Heart right ventricle (tissue), 16 donors: ENCODE data around the gene SOX18. TPM values are rescaled to one million over a fixed set of nuclear protein-coding genes. Genes with fewer than 3 reads are reported as not detected.

Experiments used
- ATAC-seq, 8 donors: fragments of 200-7000 bp; cut with Tn5 transposase; one replicate each; pipeline ENCODE4 v1.9.1; 2020; ENCODE audit warnings: mild to moderate bottlenecking in 8 of 8, moderate library complexity in 8 of 8, moderate number of reproducible peaks in 1 of 8
- DNase-seq, 2 donors: peaks; one replicate each; pipeline ENCODE4 v3.0.0-alpha.2; 2020
- H3K27ac ChIP-seq, 10 donors: fragments of 200-600 bp; sonication (generic) in 2 of 10; one replicate each; pipeline versions ENCODE4 v1.5.0 to v1.8.0; 2020 to 2022; ENCODE audit warnings: mild to moderate bottlenecking in 3 of 10
- H3K27me3 ChIP-seq, 7 donors: fragments of 200-600 bp; one replicate each; pipeline ENCODE4 v1.8.0; 2021 to 2022; ENCODE audit warnings: mild to moderate bottlenecking in 2 of 7
- H3K36me3 ChIP-seq, 9 donors: fragments of 200-600 bp; sonication (generic) in 1 of 9; one replicate each; pipeline versions ENCODE4 v1.5.0 to v1.8.0; 2020 to 2022; ENCODE audit warnings: mild to moderate bottlenecking in 2 of 9
- H3K4me1 ChIP-seq, 9 donors: fragments of 200-600 bp; sonication (generic) in 1 of 9; one replicate each; pipeline versions ENCODE4 v1.5.0 to v1.8.0; 2020 to 2022; ENCODE audit warnings: mild to moderate bottlenecking in 4 of 9
- H3K4me3 ChIP-seq, 10 donors: fragments of 200-600 bp; sonication (generic) in 2 of 10; one replicate each; pipeline versions ENCODE4 v1.5.0 to v1.8.0; 2020 to 2022; ENCODE audit warnings: mild to moderate bottlenecking in 7 of 10, moderate library complexity in 2 of 10
- H3K9me3 ChIP-seq, 11 donors: fragments of 200-600 bp in 10 of 11; sonication (generic) in 2 of 11; one replicate each; pipeline versions ENCODE4 v1.5.0 to v1.8.0; 2013 to 2022; ENCODE audit warnings: mild to moderate bottlenecking in 2 of 11, control low read depth in 1 of 11, moderate library complexity in 1 of 11
- WGBS, 2 donors: extraction: QIAGEN DNeasy Blood & Tissue Kit; methylation state at CpG; one replicate each; pipeline ENCODE4 v1.1.7; 2013; ENCODE audit warnings: inconsistent platforms in 1 of 2; 5-methylcytosine and 5-hydroxymethylcytosine counted together
- intact Hi-C, 10 donors: fragments of 100-400 bp; cut with DNase I; formaldehyde crosslinking; loops; one replicate each; pipeline versions ENCODE4 v1.11.1 to v1.14.2; 2022
- polyA plus RNA-seq, 2 donors: library from polyadenylated mRNA; stranded (reverse); fragments of 200-250 nt; gene quantifications; one replicate each; pipeline ENCODE4 v1.2.3, GENCODE V29; 2013
- total RNA-seq, 10 donors: library from RNA; stranded (reverse); fragmentation: NEBNext Ultra II Directional in 3 of 10; extraction: Animal tissue kit (Norgen Biotek cat#: 25700) in 3 of 10; gene quantifications; one replicate each; pipeline versions ENCODE4 v1.2.1 to v1.2.4, GENCODE V29; 2021 to 2023
- TF ChIP-seq, protein P1 (sequence below), 9 donors: fragments of 200-600 bp; sonication (generic) in 2 of 9; IDR thresholded peaks; one replicate each; pipeline versions ENCODE4 v1.5.0 to v1.8.0; 2021 to 2022; ENCODE audit warnings: antibody characterized with exemption in 9 of 9, mild to moderate bottlenecking in 5 of 9, moderate library complexity in 1 of 9
- donor health status: Arrhythmogenic right ventricular cardiomyopathy.
- donor health status: ischemic (EF 13 %, LVEDD 7.1; RV severe dilation, severe dysfunction).
- donor health status: healthy with polysubstance abuse.
- donor health status: DM: no; HTN: yes; CAD: no.
- donor health status: DM: no; HTN: no; CAD: no.
- donor health status: ischemic (EF 25% LVEDD 6.9; RV normal size, moderate dysfunction).
- donor health status: ischemic (EF 25% LVEDD 5.7; RV mildly dilated, moderate dysfunction).
- donor health status: healthy.
- donor health status: DM: yes; HTN: yes; CAD: no.
- donor health status: Ischemic cardiomyopathy.
- donor health status: ischemic (EF 35%, LVEDD 5.7; RV mildly dilated, moderate dysfunction).
- donor health status: nonischemic (EF 11% LVEDD 7.7; RV severe dilation, severe dysfunction).
- donor health status: DM: yes; HTN: yes; CAD: no.
- donor health status: PGD.
- donor health status: ischemic (EF 29% LVEDD 5.4; RV normal size, mild dysfunction).
- donor health status: nonischemic (EF 23%, LVEDD 6.1; RV moderate dilation, normal function).

SOX18 gene
- total and polyA plus RNA-seq, 12 donors = 23.5 to 129 (median 51.9) TPM

DNA sequence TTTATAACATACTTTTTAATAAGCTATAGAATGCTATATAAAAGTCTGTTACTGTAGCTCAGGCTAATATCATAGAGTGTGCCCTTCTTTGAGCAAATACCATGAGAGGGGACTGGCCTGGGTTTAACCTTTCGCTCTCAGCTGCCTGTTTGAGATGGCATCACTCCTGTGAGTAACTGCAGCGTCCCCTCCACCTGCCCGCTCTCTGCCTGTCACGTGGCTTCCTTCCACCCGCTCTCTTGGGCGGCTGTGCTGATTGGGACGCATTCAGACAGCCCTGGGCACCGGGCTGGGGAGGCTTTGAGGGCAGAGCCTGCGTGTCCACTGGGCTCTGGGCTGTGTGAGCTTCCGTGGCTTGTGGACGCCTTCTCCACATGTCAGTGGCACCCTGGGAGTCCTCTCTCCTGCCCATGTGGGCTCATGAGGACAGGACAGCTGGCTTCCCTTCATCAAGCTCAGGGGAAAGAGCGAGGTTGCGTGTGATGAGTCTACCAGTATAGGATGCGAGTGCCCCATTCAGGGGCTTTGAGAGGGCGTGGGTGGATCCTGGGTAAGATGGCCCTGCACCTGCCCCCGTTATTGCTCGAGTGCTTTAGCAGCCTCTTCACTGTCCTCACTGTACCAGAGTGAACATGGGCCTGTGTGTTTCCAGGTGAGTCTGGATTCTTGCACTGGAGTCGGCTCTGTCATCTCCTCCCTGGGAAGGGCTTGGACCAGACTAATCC lies 24.2 kb downstream of the SOX18 start:
- intact Hi-C loops = no loop called here
- Histone ChIP-seq H3K9me3 (no peaks in the 10 kb centered on the region), H3K27me3 (no peaks in the 10 kb centered on the region), H3K36me3 (peaks cover 5 to 98% (median 80%) of the 10 kb centered on the region in 9 donors), H3K27ac (no peak overlapping the region), H3K4me3 (no peak overlapping the region), H3K4me1 (no peaks in the 10 kb centered on the region)
- TF ChIP-seq, protein P1, sequence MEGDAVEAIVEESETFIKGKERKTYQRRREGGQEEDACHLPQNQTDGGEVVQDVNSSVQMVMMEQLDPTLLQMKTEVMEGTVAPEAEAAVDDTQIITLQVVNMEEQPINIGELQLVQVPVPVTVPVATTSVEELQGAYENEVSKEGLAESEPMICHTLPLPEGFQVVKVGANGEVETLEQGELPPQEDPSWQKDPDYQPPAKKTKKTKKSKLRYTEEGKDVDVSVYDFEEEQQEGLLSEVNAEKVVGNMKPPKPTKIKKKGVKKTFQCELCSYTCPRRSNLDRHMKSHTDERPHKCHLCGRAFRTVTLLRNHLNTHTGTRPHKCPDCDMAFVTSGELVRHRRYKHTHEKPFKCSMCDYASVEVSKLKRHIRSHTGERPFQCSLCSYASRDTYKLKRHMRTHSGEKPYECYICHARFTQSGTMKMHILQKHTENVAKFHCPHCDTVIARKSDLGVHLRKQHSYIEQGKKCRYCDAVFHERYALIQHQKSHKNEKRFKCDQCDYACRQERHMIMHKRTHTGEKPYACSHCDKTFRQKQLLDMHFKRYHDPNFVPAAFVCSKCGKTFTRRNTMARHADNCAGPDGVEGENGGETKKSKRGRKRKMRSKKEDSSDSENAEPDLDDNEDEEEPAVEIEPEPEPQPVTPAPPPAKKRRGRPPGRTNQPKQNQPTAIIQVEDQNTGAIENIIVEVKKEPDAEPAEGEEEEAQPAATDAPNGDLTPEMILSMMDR (IDR thresholded peaks at IDR 0.05) = no peak
- ATAC-seq (no peak), DNase-seq (no peak)
- WGBS, 2 donors = 95 to 97% methylated on average over 18 of the region's 18 CpGs

DNA sequence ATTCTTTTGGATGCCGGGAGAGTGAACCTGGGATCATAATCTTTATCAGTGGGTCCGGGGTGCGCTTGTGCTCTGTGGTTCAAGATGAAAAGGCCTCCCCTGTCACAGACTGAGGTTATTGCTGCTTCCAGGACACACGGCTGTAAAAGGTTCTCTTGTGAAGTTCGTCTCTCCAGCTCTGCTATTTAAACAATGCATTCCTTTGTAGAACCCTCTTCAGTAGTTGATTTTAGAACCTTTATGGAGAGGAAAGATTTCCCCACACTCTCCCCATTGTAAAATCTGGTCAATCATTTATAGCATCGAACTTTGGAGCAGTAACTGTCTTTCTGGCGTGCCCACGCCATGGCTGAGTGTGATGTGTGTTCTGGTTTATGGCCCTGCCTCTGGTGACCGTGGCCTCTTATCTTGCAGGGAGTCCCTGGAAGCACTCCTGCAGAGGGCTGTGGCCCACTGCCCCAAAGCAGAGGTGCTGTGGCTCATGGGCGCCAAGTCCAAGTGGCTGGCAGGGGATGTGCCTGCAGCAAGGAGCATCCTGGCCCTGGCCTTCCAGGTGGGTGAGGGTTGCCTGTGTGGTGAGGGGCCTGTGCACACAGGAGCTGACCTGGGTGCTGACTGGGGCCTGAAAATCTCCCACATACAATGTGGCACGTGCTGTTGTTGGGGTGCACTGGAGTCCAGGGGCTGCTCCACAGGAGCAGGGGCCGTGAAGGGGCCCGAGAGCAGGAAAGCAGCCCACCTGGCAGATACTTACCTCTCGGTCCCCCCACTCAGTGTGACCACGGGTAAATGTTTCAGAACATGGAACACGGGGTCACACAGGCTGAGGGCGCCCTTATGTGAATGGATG lies 25.1 kb downstream of the SOX18 start:
- Histone ChIP-seq H3K9me3 (no peaks in the 10 kb centered on the region), H3K4me1 (no peaks in the 10 kb centered on the region), H3K4me3 (no peak overlapping the region), H3K27ac (no peak overlapping the region), H3K27me3 (no peaks in the 10 kb centered on the region), H3K36me3 (peaks cover 5 to 98% (median 84%) of the 10 kb centered on the region in 9 donors)
- TF ChIP-seq, protein P1 (IDR thresholded peaks at IDR 0.05) = no peak
- ATAC-seq (no peak), DNase-seq (no peak)
- WGBS, 2 donors = 93 to 94% methylated on average over 17 of the region's 17 CpGs
- intact Hi-C loops = loop anchor here in 1 of 10 donors (5.0 kb wide), 1 partner anchor 37 kb away; no protein-coding TSS in a partner anchor

DNA sequence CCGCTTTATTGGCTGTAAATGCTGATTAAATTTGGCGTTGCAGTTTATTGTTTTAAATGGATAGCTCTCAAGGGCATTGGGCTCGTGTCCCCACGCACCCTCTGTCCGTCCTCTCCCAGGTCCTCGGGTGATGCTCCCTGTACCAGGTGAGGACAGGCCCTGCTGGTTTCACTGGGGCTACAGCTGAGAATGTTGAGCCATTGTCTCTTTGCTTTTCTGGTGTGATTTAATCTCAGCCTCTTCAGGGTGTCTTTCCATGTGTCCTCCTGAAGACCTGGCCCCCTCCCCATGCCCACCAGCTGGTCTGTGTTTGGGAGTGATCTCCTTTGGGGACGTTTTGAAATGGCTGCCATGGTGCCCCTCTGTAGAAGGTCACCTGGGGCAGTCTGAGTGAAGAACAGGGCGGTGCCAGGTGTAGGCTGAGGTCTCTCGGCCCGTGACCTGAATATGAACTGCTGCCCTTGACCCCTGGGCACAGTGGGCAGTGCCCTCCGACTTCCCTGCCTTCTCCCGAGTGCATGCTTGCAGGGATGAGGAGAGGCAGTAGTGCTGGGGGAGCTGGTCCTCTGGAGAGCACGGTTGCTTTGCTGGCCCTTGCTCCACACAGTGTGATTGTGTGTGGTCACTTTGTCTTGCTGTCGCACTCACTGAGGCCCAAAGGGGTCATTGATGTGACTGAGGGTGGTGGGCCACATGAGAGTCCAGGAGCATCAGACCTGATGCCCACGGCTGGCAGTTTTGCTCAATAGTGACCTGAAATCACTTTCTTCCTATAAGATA lies 25.9 kb downstream of the SOX18 start:
- Histone ChIP-seq H3K27ac (no peak overlapping the region), H3K27me3 (no peaks in the 10 kb centered on the region), H3K9me3 (no peaks in the 10 kb centered on the region), H3K4me1 (no peaks in the 10 kb centered on the region), H3K4me3 (no peak overlapping the region), H3K36me3 (peaks cover 5 to 98% (median 83%) of the 10 kb centered on the region in 9 donors)
- intact Hi-C loops = loop anchor here in 1 of 10 donors (5.0 kb wide), 1 partner anchor 36 kb away; no protein-coding TSS in a partner anchor
- ATAC-seq (no peak), DNase-seq (no peak)
- WGBS, 2 donors = 92% methylated on average over 15 of the region's 15 CpGs
- TF ChIP-seq, protein P1 (IDR thresholded peaks at IDR 0.05) = no peak
